ENCODE data around the gene RPRD1A.
A peak's percentile ranks its signal among the peaks of the same experiment; 100 is the strongest.
"Not testable (repeated sequence)": the region's sequence is repeated elsewhere in the genome, so short reads cannot be mapped to it uniquely, and the experiment has no call there.

The RPRD1A gene

GRCh38 chr18:36077764-36078163 lies 10.4 kb upstream of the RPRD1A start:
- not testable (repeated sequence) for DNase-seq (ENCODE audit: low read depth)

DNA sequence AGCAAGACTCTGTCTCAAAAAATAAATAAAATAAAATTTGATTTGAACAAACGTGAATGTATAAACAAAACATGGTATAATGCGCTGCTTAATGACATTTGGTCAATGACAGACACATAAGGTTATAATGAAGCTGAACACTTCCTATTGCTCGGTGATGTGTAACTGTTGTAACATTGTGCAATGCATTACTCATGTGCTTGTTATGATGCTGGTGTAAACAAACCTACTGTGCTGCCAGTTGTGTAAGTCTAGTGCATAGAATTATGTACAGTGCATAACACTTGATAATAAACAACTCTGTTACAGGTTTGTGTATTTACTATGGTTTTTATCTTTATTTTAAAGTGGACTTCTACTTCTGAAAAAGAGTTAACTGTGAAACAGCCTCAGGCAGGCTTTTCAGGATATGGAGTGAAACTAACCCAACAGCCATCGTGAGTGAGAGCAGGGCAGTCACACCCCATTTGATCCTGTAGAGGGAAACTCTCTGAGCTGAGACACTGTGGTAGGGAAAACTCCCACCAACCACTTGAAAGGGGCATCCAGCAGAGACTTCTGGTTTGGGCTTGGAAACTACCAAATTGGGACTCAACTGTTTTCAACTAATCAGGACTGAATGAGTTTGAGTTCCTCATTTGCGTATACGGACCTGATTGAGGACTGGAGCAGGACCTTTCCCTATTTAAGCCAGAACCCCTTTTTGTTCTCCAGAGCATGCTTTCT lies 8.7 kb upstream of the RPRD1A start:
- peak; percentile 77 for DNase-seq (ENCODE audit: low read depth)

GRCh38 chr18:36074435-36074834 lies 7.1 kb upstream of the RPRD1A start:
- no peak for DNase-seq (ENCODE audit: low read depth)

DNA sequence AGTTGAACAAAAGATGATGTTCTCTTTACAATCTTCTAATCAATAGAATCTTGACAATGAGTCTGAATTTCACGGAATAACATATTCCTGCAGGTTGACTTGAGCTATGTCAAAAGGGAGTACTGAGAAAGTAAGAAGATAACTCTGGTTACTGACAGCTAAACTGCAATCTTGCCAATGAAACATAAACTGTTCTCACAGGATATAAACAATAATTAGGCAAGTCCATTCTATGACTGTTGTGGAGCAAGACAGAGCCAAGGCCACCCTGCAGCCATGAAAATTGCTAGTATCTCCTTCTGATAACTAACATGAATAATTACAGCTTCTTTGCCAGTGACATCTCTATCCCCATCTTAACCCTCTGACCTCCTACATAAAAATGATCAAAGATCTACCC lies 6.3 kb upstream of the RPRD1A start:
- DNase-seq (ENCODE audit: low read depth), result no peak

DNA sequence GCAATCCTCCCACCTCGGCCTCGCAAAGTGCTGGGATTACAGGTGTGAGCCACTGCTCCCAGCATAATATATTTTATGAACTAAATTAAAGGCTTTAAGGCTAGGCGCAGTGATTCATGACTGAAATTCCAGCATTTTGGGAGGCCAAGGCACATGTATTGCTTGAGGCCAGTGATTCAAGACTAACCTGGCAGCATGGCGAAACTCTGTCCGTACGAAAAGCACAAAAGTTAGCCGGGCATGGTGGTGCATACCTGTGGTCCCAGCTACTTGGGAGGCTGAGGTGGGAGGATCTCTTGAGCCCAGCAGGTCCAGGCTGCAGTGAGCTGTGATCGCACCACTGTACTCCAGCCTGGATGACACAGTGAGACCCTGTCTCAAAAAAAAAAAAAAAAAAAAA lies 5.0 kb upstream of the RPRD1A start:
- DNase-seq (ENCODE audit: low read depth), result not testable (repeated sequence)

DNA sequence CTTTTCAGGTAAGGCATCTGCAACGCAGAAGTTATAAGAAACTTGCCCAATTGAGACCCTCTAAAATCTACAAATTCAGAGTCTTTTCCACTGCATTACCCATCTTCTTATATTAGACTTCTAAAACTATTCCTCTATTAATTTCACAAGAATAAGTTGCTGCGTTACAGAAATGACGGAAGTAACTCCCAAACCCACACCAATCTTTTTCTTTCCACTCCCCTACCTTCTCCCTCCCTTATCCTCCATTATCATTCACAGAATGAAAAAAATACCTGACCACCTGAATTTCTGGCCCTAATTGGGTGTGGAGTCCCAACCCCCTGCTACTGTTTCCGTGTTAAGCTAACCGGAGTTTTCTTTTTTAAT lies 689 bp downstream of the RPRD1A start:
- DNase-seq (ENCODE audit: low read depth), result no peak

DNA sequence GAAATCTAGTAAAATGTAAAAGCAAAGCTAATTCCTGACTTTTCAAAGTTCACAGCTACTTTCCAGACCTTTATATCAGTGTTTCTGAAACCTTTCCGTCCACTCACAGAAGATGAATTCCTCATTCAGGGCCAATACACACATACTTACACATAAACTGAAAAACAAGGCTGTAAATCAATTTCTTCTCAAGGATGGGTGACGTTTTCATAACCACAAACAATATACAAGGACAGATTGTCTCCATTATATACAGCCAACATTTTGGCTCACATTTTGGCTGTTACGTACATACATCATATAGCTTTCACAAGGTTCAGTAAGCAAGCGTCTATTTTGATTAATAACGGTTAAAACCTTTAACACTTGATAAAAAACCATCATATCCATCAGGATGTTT lies 1.4 kb downstream of the RPRD1A start:
- no peak for DNase-seq (ENCODE audit: low read depth)

GRCh38 chr18:36064809-36065079 lies 2.6 kb downstream of the RPRD1A start:
- DNase-seq (ENCODE audit: low read depth), result not testable (repeated sequence)

GRCh38 chr18:36064027-36064808 lies 3.1 kb downstream of the RPRD1A start:
- no peak for DNase-seq (ENCODE audit: low read depth)

DNA sequence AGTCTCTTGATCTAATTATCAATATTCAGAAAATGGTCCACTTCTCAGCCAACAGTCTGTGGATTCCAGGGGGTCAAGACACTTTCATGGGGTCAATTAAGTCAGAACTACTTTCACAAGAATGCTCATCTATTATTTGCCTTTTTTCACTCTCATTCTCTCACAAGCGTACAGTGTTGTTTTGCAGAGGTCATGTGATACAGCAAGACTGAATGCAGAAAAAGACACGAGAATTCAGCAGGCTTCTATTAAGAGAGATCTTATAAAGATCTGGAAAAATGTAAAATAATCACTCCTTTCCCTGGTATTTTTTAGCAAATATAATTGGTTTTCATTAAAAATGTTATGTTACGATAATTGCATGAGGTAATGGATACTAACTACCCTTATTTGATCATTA lies 8.7 kb downstream of the RPRD1A start:
- no peak for DNase-seq (ENCODE audit: low read depth)

GRCh38 chr18:36051760-36052159 lies 15.6 kb downstream of the RPRD1A start:
- DNase-seq (ENCODE audit: low read depth), result no peak

DNA sequence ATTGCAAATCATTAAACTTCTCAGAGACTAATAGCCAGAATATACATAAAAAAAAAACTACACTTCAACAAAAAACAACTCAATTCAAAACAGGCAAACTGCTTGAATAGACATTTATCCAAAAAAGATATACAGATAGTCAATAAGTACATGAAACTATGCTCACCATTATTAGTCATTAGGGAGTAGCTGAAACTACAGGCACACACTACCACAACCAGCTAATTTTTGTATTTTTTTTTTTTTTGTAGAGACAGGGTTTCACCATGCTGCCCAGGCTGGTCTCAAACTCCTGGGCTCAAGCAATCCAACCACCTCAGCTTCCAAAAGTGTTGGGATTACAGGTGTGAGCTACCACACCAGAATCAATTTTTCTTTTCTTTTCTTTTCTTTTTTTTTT lies 16.9 kb downstream of the RPRD1A start:
- DNase-seq (ENCODE audit: low read depth), result no peak

- DNase-seq (ENCODE audit: low read depth), result no peak
These were observed 19.8 kb downstream of the RPRD1A start for GRCh38 chr18:36047521-36047920.

GRCh38 chr18:36046898-36047297 lies 20.5 kb downstream of the RPRD1A start:
- no peak for DNase-seq (ENCODE audit: low read depth)

- DNase-seq (ENCODE audit: low read depth), result no peak
These were observed 21.9 kb downstream of the RPRD1A start for GRCh38 chr18:36045241-36045991.

GRCh38 chr18:36043153-36043552 lies 24.2 kb downstream of the RPRD1A start:
- DNase-seq (ENCODE audit: low read depth), result no peak

DNA sequence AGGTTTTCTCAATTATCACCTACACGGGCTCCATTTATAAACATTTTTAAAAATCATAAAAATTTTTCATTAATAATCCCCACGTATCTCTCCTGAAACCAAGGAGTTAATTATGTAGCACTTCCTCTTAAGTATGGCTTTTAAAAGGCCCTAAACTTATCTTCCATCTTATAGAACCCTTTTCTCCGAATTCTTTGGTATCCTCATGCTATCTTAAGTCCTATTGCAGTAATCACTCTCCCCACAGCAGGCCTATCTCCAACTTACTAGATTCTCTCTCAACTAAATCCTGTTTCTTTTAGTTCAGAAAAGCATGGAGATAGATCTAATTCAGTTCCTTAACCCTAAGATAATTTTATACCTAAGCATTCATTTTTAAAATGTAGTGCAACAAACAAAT lies 26.2 kb downstream of the RPRD1A start:
- DNase-seq (ENCODE audit: low read depth), result no peak

DNA sequence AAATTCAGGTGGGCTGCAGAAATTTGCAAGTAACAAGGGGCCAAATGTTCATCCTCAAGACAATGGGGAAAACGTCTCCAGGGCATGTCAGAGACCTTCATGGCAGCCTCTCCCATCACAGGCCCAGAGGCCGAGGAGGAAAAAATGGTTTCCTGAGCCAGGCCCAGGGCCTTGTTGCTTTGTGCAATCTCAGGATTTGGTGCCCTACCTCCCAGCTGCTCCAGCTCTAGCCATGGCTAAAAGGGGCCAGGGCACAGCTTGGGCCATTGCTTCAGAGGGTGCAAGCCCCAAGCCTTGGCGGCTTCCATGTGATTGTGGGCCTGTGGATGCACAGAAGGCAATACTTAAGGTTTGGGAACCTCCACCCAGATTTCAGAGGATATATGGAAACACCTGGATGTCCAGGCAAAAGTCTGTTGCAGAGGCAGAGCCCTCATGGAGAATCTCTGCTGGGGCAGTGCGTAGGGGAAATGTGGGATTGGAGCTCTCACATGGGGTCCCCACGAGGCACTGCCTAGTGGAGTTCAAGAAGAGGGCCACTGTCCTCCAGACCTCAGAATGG lies 29.2 kb downstream of the RPRD1A start:
- DNase-seq (ENCODE audit: low read depth), result no peak

DNA sequence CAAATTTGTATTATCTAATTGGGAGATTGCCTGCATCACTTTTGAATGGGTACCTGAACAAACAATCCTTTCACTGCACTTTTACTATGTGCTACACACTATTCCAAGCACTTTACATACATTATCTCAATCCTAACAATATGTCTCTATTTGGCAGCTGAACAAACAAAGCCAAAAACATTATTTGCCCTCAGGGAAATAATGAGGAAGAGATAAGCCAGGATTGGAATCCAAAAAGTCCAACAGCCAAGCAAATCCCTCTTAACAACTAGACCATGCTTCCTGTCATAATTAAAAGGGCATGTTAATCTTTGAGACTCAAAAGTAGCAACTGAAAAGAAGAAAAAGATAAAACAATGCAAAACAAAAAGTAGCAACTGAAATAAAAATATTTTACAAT lies 32.1 kb downstream of the RPRD1A start:
- DNase-seq (ENCODE audit: low read depth), result no peak

DNA sequence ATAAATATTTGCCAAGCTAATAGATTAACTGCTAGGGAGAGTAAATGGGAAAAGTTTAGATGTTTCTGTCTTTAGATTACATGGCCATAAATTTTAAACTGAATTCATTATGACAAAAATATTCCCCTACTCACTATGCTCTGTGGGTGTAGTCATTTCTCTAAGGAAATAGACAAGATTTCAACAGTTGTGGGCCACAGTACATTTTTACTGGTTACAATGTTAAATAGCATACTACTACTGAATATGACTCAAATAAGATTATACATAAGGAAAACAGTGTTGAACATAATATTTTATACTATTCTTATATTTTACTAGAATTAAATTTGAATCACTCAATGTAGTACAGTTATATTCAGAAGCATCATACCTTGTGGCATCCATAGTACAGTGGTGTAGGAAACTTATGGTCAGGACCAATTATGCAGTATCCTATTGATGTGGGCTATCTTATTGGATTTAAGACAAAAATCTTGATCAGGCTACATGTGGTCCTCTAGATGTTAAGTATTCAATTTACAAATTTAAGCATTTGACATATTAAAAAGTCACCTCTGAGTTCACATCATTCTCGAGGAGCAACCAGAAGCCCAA lies 33.0 kb downstream of the RPRD1A start:
- DNase-seq (ENCODE audit: low read depth), result no peak

- DNase-seq (ENCODE audit: low read depth), result no peak
These were observed 35.5 kb downstream of the RPRD1A start for GRCh38 chr18:36031903-36032302.

DNA sequence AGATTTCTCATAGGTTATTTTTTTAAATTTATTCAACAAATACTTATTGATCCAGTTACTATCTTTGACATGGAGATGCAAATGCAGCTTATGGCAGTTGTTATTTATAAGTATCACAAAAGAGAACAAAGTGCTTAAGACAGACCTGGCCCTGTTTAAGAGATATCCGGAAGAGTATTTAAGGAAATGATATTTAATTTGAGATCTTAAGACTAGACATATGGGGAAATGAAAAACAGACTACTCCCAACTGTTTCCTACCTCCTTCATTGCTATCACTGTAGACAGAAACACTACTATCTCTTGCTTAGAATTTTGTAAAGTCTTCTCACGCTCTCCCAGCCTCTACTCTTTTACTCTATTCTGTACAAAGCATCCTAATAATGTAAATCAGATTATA lies 36.0 kb downstream of the RPRD1A start:
- DNase-seq (ENCODE audit: low read depth), result no peak

- no peak for DNase-seq (ENCODE audit: low read depth)
These were observed 38.5 kb downstream of the RPRD1A start for GRCh38 chr18:36028859-36029258.
